IPS-NIHi7 (cell line): ENCODE results near the gene AMTN.

Experiments
- DNase-seq: peaks from one replicate; pipeline ENCODE4 v3.0.0; 2012; ENCODE audit warnings: mixed read lengths; ENCODE audit errors: extremely low spot score

Gene AMTN

GRCh38 chr4:70559924-70560323, 41.6 kb downstream of the AMTN start:
- DNase-seq = no peak

GRCh38 chr4:70564033-70564432, 45.7 kb downstream of the AMTN start:
- no peak for DNase-seq

GRCh38 chr4:70570796-70571195, 52.4 kb downstream of the AMTN start:
- DNase-seq = no peak

GRCh38 chr4:70571772-70572171, 53.4 kb downstream of the AMTN start:
- DNase-seq = no peak

- no peak for DNase-seq
Measured at GRCh38 chr4:70575964-70576363, 57.6 kb downstream of the AMTN start.

- DNase-seq = no peak
Measured at GRCh38 chr4:70577220-70577927, 59.0 kb downstream of the AMTN start.

GRCh38 chr4:70581980-70582379, 63.6 kb downstream of the AMTN start:
- no peak for DNase-seq
